ENCODE results near the gene CA5A. TPM values are rescaled to one million over a fixed set of nuclear protein-coding genes. Genes with fewer than 3 reads are reported as not detected.

Gene CA5A
- total and polyA plus RNA-seq, 2 of the 13 experiments (the other 11 are each of a cell fraction or from before 2014, with no cell fraction given) = 66.8 to 106 TPM

- TF ChIP-seq SIX1 (CRISPR knock-in tag; IDR thresholded peaks at IDR 0.05; ENCODE audit: borderline replicate concordance) (peak; percentile 71; the same call in 1 of the 2 replicates), TEAD2 (CRISPR knock-in tag; IDR thresholded peaks at IDR 0.05) (no peak), PRPF4 (IDR thresholded peaks at IDR 0.05; ENCODE audit: low read depth, low read length, poor library complexity, severe bottlenecking) (no peak), WIZ (CRISPR knock-in tag; IDR thresholded peaks at IDR 0.05) (no peak), RFXANK (CRISPR knock-in tag; IDR thresholded peaks at IDR 0.05) (peak; percentile 91; the same call in 1 of the 2 replicates), ZNF576 (CRISPR knock-in tag; IDR thresholded peaks at IDR 0.05) (no peak), ZNF644 (CRISPR knock-in tag; IDR thresholded peaks at IDR 0.05; ENCODE audit: low read depth) (peak; percentile 90), ETS1 (CRISPR knock-in tag; IDR thresholded peaks at IDR 0.05) (no peak), HHEX (CRISPR knock-in tag; IDR thresholded peaks at IDR 0.05) (peak; percentile 52; the same call in 1 of the 2 replicates), MEF2D (CRISPR knock-in tag; IDR thresholded peaks at IDR 0.05) (peak; percentile 93), HIC2 (CRISPR knock-in tag; IDR thresholded peaks at IDR 0.05; ENCODE audit: low read depth) (peak; percentile 91), ZSCAN25 (CRISPR knock-in tag; IDR thresholded peaks at IDR 0.05) (peak; percentile 91), SIX4 (CRISPR knock-in tag; IDR thresholded peaks at IDR 0.05) (peak; percentile 86), ZNF18 (CRISPR knock-in tag; IDR thresholded peaks at IDR 0.05; ENCODE audit: insufficient replicate concordance) (peak; percentile 89), ZNF30 (CRISPR knock-in tag; IDR thresholded peaks at IDR 0.05) (no peak), MAFF (IDR thresholded peaks at IDR 0.05; ENCODE audit: low read depth, low read length) (no peak), POGK (CRISPR knock-in tag; conservative IDR thresholded peaks at IDR 0.05) (peak; percentile 49; the same call in 1 of the 2 replicates), SALL2 (CRISPR knock-in tag; IDR thresholded peaks at IDR 0.05) (peak; percentile 68; the same call in 1 of the 2 replicates), TCF7L2 (IDR thresholded peaks at IDR 0.05; ENCODE audit: low read depth, low read length) (peak; percentile 40; the same call in 1 of the 2 replicates), ZNF383 (CRISPR knock-in tag; IDR thresholded peaks at IDR 0.05; ENCODE audit: borderline replicate concordance) (no peak)
Measured at GRCh38 chr16:87936375-87937230, at the start of gene CA5A (continued).
